Progenitor cell of endocrine pancreas (in vitro differentiated cells): ENCODE results near the gene PRM1. TPM values are rescaled to one million over a fixed set of nuclear protein-coding genes. Genes with fewer than 3 reads are reported as not detected.

Source experiments
- DNase-seq: peaks from one replicate; pipeline ENCODE4 v3.0.0; 2021; ENCODE audit warnings: low spot score; ENCODE audit not compliant: unreplicated experiment
- H3K27ac Mint-ChIP-seq: 2 replicates; pipeline ENCODE4 v1.8.0; 2021; ENCODE audit warnings: mild to moderate bottlenecking, moderate library complexity, mixed read lengths
- H3K27me3 Mint-ChIP-seq: 2 replicates; pipeline ENCODE4 v1.8.0; 2021; ENCODE audit warnings: mixed read lengths
- H3K36me3 Mint-ChIP-seq: 2 replicates; pipeline ENCODE4 v1.8.0; 2022; ENCODE audit warnings: mixed read lengths; ENCODE audit not compliant: insufficient read depth
- H3K4me1 Mint-ChIP-seq: 2 replicates; pipeline ENCODE4 v1.8.0; 2021; ENCODE audit warnings: low read depth, mixed read lengths
- H3K4me3 Mint-ChIP-seq: 2 replicates; pipeline ENCODE4 v1.8.0; 2021; ENCODE audit warnings: low read depth, mild to moderate bottlenecking, moderate library complexity, mixed read lengths
- H3K9me3 Mint-ChIP-seq: 2 replicates; pipeline ENCODE4 v1.8.0; 2021; ENCODE audit warnings: low read depth, mixed read lengths
- total RNA-seq: library from RNA; stranded (reverse); gene quantifications from 2 replicates; pipeline ENCODE4 v1.2.1, GENCODE V29; 2021
- TF ChIP-seq, protein P1 (sequence below): fragments of 200-600 bp; sonication (generic); IDR thresholded peaks from one replicate; pipeline ENCODE4 v1.5.0; 2021; ENCODE audit warnings: antibody characterized with exemption, mild to moderate bottlenecking; ENCODE audit not compliant: unreplicated experiment

The PRM1 gene
- total RNA-seq, 1 donor from 2014 or later = not detected

DNA sequence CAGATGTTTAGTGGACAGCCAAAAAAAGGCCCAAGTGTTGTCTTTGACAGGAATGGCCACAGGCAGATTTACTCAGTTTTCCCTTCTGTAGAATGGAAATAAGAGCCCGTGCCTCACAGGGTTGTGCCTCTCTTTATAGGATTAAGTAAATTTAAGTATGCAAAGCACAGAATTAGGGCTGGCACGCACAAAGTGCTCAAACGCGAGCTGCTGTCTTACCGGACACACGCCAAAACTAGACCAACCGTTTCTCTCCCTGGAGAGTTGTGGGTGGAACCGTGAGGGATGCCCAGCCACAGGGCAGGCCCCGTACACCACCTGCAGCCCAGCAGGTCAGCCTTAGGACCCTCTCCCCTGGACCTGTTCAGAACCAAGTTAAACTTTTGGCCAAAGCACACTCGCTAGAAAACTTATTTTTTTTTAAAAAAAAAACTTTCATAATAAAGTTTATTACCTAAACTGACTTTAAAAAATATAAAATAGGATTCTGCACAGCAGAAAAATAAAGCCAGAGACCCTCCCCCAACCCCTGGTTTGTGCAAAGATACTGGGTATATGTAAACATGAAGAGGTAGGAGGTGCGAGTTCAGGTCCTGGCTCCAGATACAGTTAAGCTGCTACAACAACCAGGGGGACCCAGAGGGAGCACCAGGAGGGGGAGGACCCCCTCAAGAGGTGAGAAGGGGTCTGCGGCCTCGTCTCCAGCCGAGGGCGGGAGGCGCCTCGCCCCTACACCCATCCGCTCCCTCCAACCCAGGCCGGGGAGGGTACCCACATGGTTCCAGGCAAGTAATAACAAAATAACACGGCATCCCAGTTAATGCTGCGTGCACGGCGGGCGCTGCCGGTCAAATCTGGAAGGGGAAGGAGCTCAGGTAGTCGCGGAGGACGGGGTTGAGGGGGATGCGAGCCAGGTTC, 26.9 kb downstream of the PRM1 start:
- TF ChIP-seq, protein P1, sequence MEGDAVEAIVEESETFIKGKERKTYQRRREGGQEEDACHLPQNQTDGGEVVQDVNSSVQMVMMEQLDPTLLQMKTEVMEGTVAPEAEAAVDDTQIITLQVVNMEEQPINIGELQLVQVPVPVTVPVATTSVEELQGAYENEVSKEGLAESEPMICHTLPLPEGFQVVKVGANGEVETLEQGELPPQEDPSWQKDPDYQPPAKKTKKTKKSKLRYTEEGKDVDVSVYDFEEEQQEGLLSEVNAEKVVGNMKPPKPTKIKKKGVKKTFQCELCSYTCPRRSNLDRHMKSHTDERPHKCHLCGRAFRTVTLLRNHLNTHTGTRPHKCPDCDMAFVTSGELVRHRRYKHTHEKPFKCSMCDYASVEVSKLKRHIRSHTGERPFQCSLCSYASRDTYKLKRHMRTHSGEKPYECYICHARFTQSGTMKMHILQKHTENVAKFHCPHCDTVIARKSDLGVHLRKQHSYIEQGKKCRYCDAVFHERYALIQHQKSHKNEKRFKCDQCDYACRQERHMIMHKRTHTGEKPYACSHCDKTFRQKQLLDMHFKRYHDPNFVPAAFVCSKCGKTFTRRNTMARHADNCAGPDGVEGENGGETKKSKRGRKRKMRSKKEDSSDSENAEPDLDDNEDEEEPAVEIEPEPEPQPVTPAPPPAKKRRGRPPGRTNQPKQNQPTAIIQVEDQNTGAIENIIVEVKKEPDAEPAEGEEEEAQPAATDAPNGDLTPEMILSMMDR = no peak
- no peak overlapping the region for H3K27ac Mint-ChIP-seq
- H3K4me3 Mint-ChIP-seq = peak overlapping the region; percentile 73

DNA sequence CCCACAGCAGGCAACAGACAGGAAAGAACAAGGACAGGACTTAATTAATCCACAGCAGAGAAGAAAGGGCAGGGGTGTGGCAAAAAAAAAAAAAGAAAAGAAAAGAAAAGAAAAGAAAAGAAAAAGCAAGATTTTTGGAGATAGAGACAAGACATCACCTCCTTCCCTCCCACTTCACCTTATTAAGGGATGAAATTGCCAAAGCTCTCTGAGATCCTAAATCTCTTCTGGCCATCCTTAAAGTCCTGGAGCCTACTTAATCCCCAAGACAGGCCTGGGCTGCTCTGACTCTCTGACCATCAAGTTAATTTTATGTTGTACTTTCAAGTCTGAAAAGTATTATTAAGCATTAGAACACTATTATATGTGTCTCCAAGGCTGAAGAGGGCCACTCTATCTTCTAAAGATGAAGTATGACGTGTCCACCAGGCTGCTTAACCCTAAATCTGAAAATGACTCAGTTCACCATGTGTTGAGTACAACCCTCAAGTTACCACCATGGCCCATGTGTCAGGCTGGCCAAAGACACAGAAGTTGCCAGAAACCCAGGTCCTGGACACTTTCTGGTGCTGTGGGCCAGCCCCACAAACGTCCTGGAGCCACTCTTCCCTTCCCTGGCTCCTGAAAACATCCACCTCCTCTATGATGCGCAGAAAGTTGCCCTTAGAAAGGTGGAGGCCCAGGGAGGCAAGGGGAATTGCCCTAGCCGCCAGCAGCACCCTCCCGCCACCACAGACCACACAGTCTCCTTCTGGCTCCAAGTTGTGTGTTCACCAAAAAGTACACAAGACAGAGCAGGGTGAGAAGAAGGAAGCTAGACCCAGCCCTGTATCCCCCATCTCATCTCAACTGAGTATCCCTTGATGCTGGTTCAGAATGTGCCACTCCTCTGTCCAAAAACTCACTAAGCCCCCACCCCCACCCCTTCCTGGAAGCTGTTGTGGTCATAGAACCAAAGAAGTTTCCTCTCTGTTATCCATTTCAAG, 27.8 kb downstream of the PRM1 start:
- Mint-ChIP-seq H3K27ac (peak overlapping the region; percentile 59), H3K4me3 (peak overlapping the region; percentile 56), H3K4me1 (peaks cover 7% of the 10 kb centered on the region), H3K9me3 (no peaks in the 10 kb centered on the region), H3K36me3 (peaks cover 2% of the 10 kb centered on the region), H3K27me3 (no peaks in the 10 kb centered on the region)
- DNase-seq = no peak
- TF ChIP-seq, protein P1 = no peak

More for the DNA sequence above, 26.9 kb downstream of the PRM1 start:
- H3K4me1 Mint-ChIP-seq = peaks cover 7% of the 10 kb centered on the region
- DNase-seq = no peak
- peaks cover 2% of the 10 kb centered on the region for H3K36me3 Mint-ChIP-seq
- H3K9me3 Mint-ChIP-seq = no peaks in the 10 kb centered on the region
- no peaks in the 10 kb centered on the region for H3K27me3 Mint-ChIP-seq

DNA sequence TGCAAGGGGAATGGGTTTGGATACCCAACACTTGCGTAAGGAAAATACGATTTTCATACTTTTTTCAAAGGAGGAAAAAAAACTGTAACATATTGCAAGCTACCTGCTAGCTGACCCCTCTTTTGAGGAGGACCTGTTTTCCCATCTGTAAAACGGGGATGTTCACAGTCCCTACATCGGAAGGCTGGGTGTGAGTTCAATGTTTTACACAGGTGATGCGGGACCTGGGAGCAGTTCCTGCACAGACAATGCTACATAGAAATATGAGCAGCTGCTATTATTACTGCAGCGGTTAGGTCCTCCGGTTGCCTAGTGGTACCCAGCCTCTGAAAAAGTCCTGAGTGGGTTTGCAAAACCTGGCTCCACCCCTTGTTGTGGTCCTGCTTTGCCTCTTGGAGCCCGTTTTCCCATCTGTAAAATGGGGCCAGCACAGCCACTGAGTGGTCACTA, 28.6 kb downstream of the PRM1 start:
- H3K9me3 Mint-ChIP-seq = no peaks in the 10 kb centered on the region

DNA sequence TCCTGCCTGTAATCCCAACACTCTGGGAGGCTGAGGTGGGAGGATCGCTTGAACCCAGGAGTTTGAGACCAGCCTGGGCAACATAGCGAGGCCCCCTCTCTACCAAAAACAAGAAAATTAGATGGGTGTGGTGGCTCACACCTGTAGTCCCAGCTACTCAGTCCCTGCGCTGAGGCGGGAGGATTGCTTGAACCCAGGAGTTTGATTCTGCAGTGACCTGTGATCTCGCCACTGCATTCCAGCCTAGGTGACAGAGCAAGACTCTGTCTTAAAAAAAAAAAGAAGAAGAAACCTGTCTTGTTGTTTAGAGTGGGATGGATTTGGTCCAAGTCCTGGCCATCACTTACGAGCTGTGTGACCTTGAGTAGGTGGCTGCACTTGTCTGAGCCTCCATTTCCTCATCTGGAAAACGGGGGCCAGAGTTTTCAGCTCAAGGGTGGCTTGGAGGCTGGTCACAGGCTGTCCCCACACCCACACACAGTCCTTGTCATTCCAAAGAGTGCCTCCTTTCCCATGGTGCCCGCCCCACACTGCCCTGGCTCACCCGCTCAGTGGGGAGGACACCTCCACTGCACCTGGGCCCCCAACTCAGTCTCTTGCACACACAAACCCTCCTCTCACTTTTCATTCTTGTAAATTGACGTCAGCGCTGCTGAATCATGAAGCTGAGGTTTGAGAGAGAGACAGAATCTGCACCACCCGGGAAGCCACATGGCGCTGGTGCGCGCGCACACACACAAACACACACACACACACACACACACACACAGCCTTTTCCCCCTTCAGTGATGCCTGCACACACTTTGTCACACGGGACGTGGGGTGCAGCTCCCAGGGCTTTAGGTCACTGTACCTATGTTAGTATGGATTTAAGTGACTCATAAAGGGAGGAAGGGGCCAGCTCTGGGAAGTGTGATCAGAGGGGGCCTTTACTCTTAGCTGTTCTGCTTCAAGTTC, 29.3 kb downstream of the PRM1 start:
- Mint-ChIP-seq H3K27me3 (no peaks in the 10 kb centered on the region), H3K36me3 (peaks cover 2% of the 10 kb centered on the region), H3K4me1 (no peaks in the 10 kb centered on the region), H3K4me3 (no peak overlapping the region), H3K9me3 (no peaks in the 10 kb centered on the region), H3K27ac (no peak overlapping the region)
- TF ChIP-seq, protein P1 = no peak
- DNase-seq = no peak

More for the DNA sequence above, 28.6 kb downstream of the PRM1 start:
- H3K4me1 Mint-ChIP-seq = peaks cover 6% of the 10 kb centered on the region
- no peak for DNase-seq
- H3K27ac Mint-ChIP-seq = no peak overlapping the region
- H3K27me3 Mint-ChIP-seq = no peaks in the 10 kb centered on the region
- H3K36me3 Mint-ChIP-seq = peaks cover 2% of the 10 kb centered on the region
- H3K4me3 Mint-ChIP-seq = no peak overlapping the region
- TF ChIP-seq, protein P1 = no peak
